ENCODE data around the gene TPO.

DNA sequence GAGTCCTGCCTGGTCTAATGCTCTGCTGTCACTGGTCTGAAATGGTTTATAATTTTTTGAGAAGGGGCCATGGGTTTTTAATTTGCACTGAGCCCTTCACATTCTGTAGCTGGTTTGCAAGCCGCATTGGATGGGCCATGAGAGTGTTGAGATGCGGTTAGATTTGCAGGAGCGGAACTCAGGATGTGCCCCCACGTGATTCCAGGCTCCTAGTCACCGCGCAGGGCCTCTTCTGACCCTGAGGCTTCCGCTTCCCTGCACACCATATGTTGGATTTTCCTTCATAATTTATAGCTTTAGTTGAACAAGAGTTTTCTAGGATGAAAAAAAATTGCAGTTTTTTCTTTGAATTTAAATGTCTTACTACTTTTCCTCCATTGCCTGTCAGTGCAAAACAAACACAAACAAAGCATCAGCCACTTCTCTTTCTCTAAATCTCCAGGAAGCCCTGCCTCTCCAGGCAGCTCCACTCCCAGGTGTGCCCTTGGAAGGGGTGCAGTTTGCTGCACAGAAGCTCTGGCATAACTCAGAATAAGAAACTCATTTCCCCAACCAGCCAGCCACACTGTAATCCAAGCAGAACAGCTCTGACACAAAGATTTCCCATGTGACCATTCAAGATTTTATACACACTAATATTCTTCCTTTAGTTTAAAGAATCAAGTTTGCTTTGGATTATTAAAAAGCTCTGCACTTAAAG lies 18.4 kb upstream of the TPO start:
- TF ChIP-seq, protein P1, sequence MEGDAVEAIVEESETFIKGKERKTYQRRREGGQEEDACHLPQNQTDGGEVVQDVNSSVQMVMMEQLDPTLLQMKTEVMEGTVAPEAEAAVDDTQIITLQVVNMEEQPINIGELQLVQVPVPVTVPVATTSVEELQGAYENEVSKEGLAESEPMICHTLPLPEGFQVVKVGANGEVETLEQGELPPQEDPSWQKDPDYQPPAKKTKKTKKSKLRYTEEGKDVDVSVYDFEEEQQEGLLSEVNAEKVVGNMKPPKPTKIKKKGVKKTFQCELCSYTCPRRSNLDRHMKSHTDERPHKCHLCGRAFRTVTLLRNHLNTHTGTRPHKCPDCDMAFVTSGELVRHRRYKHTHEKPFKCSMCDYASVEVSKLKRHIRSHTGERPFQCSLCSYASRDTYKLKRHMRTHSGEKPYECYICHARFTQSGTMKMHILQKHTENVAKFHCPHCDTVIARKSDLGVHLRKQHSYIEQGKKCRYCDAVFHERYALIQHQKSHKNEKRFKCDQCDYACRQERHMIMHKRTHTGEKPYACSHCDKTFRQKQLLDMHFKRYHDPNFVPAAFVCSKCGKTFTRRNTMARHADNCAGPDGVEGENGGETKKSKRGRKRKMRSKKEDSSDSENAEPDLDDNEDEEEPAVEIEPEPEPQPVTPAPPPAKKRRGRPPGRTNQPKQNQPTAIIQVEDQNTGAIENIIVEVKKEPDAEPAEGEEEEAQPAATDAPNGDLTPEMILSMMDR (IDR thresholded peaks at IDR 0.05) = no peak
- TF ChIP-seq POLR2A (IDR thresholded peaks at IDR 0.05) = no peak

Data from thyroid gland (tissue), 4 donors.